Fibroblast of mammary gland (primary cell): ENCODE measurements around the gene DEGS2.

Source experiments
- DNase-seq: peaks from one replicate; pipeline ENCODE4 v3.0.0-alpha.2; 2010; ENCODE audit warnings: low read depth
- H3K4me3 ChIP-seq: 2 replicates; pipeline ENCODE4 v1.5.1; 2011; ENCODE audit warnings: low read depth, mild to moderate bottlenecking, low read length, moderate library complexity; ENCODE audit not compliant: control insufficient read depth
- TF ChIP-seq, protein P1 (sequence below): conservative IDR thresholded peaks from 2 replicates; pipeline ENCODE4 v1.5.1; 2011; ENCODE audit warnings: low read depth, low read length, inconsistent platforms; ENCODE audit not compliant: control insufficient read depth, insufficient read depth

The DEGS2 gene

GRCh38 chr14:100137173-100137572, 22.3 kb downstream of the DEGS2 start:
- no peak for DNase-seq
- TF ChIP-seq, protein P1, sequence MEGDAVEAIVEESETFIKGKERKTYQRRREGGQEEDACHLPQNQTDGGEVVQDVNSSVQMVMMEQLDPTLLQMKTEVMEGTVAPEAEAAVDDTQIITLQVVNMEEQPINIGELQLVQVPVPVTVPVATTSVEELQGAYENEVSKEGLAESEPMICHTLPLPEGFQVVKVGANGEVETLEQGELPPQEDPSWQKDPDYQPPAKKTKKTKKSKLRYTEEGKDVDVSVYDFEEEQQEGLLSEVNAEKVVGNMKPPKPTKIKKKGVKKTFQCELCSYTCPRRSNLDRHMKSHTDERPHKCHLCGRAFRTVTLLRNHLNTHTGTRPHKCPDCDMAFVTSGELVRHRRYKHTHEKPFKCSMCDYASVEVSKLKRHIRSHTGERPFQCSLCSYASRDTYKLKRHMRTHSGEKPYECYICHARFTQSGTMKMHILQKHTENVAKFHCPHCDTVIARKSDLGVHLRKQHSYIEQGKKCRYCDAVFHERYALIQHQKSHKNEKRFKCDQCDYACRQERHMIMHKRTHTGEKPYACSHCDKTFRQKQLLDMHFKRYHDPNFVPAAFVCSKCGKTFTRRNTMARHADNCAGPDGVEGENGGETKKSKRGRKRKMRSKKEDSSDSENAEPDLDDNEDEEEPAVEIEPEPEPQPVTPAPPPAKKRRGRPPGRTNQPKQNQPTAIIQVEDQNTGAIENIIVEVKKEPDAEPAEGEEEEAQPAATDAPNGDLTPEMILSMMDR: no peak
- H3K4me3 ChIP-seq: no peak overlapping the region

DNA sequence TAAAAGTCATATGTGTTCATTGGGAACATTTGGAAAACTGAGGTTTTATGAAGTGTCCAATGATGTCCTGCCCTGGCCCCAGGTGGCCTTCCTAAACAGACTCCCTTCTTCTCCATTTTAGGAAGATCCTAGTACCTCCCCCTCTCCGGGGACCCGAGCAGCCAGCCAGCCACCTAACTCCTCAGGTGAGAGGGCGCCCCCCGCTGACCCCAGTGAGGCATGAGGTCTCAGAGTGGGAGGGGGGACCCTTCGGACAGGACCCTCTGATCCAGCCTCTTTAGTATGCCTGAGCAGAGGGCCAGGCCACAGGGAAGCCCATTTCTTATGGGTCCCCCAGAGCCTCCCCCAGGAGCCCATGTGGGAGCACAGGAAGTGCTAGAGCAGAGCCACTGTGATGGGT, 23.7 kb downstream of the DEGS2 start:
- no peak for DNase-seq
- H3K4me3 ChIP-seq: no peak overlapping the region
- TF ChIP-seq, protein P1: no peak

DNA sequence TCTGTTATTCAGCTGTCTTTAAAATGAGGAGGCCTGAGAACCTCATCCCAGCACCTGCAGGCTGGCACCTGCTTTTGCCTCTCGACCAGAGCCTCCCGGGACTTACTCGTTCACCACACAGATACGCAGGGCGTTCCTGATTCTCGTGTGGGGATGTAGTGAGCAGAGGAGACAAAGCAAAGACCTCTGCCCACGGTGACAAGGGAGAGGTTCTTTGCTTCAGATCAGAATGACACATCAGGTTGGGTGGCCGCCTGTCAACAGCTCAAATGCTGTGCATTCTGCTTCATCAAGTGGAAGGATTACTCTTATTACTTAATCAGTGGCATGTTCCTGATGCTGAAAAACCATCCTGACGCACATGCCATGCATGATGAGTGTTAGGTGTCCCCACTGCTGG, 24.4 kb downstream of the DEGS2 start:
- TF ChIP-seq, protein P1: no peak
- no peak overlapping the region for H3K4me3 ChIP-seq
- DNase-seq: no peak

DNA sequence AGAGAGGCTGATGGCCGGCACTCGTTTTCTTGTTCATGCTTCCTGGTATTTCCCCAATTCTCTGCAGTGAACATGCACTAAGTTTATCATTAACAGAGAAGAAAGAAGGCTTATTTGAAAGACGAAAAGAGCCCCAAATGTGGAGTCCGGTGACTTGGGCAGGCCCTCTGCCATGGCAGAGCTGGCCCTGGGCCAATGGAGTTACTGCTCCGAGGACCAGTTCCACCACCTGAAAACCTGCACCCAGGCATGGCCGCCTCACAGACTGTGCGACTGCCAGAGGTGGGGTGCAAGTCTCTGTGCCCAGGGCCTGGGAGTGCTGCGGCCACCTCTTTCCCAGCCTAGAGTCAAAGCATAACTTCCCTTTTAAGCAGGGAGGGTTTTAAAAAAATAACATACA, 24.9 kb downstream of the DEGS2 start:
- TF ChIP-seq, protein P1: no peak
- no peak overlapping the region for H3K4me3 ChIP-seq
- no peak for DNase-seq

GRCh38 chr14:100132903-100133510, 26.4 kb downstream of the DEGS2 start:
- peak; percentile 52 for DNase-seq
- TF ChIP-seq, protein P1: no peak

GRCh38 chr14:100132161-100132902, 27.1 kb downstream of the DEGS2 start:
- TF ChIP-seq, protein P1: no peak
- DNase-seq: peak; percentile 92
- H3K4me3 ChIP-seq: no peak overlapping the region

More at GRCh38 chr14:100132903-100133510, 26.4 kb downstream of the DEGS2 start:
- H3K4me3 ChIP-seq: no peak overlapping the region
